LHCN-M2 (cell line): ENCODE data around the gene SOHLH1. TPM values are rescaled to one million over a fixed set of nuclear protein-coding genes. Genes with fewer than 3 reads are reported as not detected.
A peak's percentile ranks its signal among the peaks of the same experiment; 100 is the strongest.

Experiments
- DNase-seq: peaks from one replicate; pipeline ENCODE4 v3.0.0-alpha.2; 2012; ENCODE audit warnings: low read depth
- total RNA-seq: library from RNA; depleted of rRNA; stranded (reverse); fragments of >200 nt; gene quantifications from 2 replicates; pipeline ENCODE4 v1.2.3, GENCODE V29; 2014

Gene SOHLH1
- total RNA-seq, 1 experiment from 2014 or later = not detected

DNA sequence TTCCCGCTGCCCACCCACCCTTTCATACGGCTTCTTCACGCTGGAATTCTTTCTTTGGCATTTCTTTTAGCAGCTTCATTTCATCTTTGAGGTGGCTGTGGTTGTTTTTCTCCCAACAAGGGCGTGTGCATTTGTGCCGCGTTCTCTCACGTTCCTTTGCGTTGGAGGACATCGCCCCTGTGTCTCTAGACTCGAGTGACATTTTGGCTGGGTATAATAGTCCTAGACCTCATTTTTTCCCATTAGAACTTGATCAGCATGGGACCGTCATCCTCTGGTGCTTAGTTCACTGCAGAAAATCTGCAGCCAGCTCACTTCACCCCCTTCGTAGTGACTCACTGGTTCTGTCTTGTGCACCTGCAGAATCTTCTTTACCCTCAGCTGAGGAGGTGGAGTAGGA lies 32.2 kb upstream of the SOHLH1 start:
- DNase-seq = no peak

DNA sequence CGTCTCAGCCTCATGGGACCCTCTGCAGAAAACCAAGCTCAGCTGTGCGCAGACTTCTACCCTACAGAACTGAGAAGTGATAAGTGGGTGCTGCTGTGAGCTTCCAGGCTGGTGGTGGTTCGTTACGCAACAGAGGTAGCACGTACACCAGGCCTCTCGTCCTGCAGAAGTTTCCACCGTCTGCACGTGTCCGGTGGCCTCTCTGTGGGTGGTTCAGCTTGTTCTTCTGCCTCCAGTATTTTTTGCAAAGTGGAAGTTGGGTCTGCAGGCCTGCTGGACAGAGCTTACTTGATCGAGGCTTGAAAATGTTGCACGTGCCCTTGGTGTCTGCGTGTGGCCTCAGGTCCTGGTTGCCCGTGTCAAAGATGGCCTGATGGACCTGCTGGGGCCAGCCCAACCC lies 30.2 kb upstream of the SOHLH1 start:
- DNase-seq = no peak

DNA sequence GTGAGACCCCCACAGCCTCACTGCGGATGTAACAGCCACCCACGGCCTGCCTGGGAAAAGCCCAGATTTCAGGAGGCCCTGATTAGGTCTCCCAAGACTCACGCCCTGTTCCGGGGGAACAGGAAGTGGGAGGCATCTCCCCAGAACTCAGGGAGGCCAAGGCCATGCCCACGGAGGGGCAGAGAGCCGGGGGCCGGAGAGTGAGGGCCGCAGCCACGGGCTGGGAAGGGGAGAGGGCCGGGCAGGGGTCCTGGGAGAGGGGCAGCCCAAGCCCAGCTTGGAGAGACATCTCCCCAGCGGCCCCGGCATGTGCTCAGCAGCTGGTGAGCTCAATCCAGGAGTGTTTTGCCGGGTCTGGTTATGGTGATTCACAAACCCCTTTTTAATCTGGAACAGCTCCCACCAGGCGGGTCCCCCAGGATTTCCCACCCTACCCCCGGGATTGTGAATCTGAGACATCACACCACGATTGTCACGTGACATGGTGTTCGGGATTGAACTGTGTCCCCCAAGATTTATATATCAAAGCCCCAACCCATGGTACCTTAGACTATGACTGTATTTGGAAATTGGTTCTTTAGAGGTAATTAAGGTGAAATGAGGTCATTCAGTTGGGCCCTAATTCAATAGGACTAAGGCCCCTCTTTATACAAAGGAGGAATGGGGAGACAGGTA lies 29.3 kb upstream of the SOHLH1 start:
- no peak for DNase-seq

DNA sequence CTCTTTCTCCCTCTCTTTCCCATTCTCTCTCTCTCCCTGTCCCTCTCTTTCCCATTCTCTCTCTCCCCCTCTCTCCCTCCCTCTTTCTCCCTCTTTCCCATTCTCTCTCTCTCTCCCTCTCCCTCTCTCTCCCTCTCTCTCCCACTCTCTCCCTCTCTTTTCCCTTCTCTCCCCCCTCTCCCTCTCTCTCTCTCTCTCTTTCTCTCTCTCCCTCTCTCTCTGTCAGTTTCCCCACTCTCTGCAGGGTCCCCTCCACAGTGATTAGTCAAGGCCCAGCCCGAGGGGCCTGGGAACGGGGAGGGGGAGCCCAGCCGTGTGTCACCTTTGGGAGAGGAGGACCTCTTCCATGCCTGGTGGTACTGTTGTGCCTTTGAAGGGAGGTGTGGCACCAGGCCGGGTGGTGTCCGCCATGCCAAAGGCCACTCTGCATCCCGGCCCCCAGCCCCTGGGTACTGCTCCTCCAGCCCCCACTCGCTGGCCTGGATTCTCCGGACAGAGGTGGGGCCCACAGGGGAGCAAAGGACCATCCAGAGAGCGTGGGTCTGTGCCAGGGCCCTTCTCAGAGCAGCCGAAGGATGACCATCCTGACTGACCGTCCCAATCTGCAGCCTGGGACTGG lies 28.1 kb upstream of the SOHLH1 start:
- no peak for DNase-seq

DNA sequence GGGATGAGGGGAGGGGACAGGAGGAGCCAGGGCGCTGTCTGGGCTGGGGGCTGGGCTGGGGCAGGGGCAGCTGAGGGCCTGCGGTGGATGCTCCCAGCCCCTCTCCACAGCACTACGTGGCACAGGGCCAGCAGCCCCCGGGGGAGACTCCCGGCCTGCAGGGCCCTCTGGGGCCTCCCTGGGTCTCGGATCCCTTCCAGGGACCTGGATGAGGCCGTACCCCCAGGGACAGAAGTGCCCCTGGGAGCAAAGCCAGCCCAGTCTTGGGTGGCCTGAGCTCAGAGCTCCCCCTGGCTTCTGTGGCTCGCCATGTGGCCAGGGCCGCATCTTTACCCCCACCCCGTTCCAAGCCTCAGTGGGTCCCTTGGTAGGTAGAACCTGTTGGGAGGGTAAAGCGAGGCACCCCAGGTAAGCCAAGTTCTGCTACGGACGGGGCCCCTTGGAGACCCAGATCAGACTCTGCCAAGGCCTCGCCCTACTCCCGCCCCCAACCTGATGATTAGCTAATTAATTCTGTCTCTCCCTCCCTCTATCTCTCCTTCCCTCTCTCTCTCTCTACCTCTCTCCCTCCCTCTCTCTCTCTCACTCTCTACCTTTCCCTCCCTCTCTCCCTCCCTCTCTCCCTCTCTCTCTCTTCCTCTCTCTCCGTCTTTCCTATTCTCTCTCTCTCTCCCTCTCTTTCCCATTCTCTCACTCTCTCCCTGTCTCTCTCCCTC lies 27.0 kb upstream of the SOHLH1 start:
- no peak for DNase-seq

DNA sequence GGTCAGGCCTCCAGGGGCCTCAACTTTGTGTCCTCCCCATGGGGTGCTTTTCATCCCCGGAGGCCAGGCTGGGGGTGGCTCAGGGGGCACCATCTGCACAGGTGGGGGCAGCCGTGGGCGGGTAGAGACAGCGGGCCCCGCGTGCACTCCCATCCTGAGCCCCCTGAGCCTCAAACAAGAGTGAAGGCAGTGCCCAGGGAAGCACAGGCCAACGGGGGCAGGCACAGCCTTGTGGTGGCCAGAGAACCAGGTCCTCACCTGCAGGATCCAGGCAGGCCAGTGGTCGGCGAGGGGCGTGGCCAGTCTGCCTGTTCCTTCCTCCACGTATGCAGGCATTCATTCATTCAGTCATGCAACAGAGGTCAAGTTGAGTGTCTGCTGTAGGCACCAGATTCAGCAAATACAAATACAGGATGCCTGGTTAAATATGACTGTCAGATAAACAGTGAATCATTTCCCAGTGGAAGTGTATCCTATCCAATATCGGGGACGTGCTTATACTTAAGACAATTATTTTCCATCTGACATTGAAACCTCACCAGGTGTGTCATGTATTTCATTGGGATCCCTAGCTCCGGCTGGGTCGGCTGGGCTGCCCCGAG lies 25.0 kb upstream of the SOHLH1 start:
- DNase-seq = no peak

DNA sequence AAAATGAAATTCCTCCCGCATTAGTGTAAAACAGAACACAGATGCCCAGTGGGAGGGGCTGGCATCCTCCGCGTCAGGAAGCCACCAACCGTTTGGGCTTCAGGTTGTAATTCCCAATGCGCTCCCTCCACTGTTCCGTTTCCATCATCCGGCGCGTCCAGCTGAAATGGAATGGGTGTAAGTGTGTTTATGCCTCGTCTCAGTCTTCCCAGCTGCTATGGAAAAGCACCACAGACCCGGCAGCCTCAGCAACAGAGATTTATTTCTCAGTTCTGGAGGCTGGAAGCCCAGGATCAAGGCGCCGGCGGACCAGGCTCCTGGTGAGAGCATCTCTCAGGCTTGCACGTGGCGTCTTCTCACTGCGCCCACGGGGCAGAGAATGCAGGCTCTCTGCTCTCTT lies 23.1 kb upstream of the SOHLH1 start:
- DNase-seq = no peak

DNA sequence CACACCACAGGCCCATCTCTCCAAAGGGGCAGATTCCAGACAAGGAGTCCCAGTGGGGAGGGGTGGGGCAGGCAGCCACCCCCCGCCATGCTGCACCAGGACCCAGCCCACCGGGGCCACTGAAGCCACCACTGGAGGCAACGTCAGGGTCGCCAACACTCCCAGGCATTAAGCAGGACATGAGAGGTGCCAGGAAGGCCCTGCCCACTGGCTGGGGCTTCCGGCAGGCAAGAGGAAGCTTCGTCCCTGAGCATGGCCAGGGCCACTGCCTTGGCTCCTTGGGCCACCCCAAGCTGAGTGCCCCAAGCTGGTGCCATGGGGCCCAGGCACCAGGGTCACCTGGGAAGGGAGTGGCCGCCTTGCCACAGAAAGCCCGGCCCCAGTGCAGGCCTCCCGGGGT lies 20.2 kb upstream of the SOHLH1 start:
- no peak for DNase-seq

DNA sequence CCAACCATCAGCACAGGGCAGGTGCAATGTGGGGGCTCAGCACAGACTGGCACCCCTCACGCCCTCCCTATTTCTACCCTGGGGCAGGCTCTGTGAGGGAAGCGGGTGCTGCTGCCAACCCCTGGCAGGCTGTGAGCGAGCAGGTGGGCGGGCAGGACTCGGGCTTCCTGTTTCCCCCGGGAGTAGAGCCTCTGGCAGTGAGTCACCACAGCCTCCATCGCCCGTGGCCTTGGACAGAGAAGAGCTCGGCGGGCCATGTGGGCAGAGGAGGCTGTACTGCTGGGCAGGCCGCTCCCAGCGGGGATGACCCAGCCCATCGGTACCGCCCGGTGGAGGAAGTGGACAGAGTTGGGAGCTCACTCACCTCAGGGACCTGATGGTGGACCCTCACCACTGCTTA lies 19.3 kb upstream of the SOHLH1 start:
- peak; percentile 76 for DNase-seq

DNA sequence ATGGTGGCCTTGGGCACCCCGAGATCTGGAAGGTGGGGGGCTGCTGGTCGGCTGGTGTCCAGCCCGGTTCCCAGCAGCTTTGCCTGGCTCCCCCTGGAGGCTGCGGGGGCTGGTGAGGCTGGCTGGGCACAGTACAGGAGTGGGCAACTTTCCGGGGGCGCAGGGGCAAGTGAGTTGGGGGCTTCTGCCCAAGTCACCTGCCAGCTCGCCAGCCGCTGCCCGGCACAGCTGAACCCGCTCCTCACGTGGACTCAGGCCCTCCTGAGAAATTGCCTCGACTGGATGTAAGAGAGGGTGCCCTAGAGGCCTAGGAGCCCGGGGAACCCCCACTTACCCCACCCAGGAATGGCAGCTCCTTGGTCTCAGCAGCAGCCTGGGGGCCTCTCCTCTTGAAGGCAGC lies 18.1 kb upstream of the SOHLH1 start:
- no peak for DNase-seq

DNA sequence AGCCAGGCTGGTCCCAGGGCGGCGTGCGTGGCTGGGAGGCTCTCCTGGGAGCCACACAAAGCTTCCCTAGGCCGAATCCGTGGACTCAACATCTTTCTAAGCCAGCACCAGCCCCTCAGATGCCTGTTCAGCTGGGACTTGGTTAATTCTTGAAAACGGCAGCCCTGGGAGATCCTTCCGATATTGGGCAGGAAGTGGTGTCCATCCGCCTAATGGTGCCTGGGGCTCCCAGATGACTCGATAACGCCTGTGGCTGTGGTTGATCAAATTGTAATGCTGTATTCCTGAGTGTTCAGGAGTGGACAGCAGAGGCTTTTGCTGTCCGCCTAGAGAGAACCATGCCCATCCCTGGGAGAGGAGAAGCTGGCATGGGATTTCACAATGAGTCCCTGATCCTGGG lies 16.8 kb upstream of the SOHLH1 start:
- no peak for DNase-seq

DNA sequence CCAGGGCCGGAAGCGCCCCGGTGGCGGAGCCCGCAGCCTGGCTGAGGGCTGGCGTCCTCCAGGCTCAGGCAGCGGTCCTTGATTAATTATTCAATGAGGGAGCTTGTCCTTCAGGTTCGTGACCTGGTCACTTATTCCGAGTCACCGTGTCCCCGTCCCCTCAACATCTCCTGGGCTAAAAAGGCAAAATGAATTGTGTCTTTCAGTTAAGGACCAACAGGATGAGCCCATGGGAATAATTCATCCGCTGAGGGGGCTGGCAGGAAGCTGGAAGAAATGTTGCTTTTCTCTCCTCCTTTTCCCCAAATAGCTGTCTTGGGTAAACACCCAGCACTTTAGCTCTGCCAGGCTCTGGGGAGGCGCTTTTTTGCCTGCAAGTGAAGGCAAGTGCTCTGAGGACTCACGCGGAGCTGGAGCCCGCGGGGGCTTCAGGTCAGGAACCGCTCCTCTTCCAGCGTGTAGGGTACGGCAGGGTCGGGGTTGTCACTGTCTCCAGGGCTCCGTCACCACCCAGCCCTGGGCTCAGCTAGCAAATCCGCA lies 15.8 kb upstream of the SOHLH1 start:
- DNase-seq = no peak

DNA sequence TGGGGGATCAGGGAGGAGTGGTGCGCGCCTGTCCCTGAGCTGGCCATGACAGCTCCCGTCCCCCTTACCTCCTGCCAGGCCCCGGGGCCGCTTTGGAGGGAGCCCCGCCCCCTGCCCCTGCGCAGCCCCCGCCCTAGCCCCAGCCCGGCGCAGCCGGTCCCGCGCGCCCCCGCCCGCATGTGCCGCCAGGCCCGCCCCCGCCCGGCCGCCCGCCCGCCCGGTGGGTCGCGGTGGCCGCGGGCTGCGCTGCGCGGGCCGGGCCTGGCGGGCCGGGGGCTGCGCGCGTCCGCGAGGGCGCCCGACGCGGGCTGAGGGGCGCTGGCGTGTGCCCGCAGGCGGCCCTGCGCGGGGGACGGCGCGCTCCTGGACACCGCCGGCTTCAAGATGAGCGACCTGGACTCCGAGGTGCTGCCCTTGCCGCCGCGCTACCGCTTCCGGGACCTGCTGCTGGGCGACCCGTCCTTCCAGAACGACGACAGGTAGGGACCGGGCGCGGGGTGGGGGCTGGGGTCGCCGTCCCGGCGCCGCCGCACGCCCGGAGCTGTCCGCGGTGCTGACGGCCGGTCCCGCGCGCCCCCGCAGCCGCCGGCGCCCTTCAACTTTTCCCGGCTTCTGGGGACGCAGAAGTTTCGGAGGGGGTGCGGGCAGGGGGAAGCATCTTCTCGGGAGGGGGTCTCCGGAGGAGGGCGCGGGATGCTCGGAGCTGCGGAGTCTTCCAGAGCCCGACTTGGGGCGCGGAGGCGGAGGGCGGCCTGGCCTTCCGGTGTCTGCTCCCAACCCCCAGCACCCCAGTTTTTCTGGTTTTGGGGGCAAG lies 15.2 kb upstream of the SOHLH1 start:
- no peak for DNase-seq

DNA sequence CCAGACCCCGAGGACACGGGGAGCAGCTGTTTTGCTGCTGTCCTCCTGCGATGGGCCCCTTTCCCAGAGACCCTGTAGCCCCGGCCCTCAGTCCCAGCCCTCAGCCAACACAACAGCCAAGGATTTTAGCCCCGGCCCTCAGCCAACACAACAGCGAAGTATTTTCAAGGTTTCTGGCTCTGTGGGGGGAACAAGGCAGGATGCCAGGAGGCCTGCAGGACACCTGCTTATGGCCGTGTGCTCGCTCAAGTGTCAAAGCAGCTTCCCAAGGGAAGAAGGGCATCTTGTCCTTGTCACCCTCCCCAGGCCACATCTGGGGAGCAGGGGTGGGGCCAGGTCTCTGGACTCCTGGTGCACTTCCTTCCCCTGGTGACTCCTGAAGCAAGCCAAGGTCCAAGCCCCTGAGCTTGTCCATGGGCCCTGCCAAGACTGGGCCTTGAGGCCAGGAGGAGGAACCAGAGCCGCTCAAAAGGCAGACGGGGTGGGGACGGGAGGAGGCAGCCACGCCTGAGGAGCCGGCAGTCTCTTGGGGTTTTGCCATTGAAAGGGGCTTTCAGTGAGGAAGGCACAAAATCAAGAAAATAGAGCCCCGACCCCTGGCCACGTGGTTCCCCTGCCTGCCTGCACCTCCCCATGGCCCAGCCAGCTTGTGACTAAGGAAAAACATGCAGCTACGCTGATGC lies 13.5 kb upstream of the SOHLH1 start:
- no peak for DNase-seq

DNA sequence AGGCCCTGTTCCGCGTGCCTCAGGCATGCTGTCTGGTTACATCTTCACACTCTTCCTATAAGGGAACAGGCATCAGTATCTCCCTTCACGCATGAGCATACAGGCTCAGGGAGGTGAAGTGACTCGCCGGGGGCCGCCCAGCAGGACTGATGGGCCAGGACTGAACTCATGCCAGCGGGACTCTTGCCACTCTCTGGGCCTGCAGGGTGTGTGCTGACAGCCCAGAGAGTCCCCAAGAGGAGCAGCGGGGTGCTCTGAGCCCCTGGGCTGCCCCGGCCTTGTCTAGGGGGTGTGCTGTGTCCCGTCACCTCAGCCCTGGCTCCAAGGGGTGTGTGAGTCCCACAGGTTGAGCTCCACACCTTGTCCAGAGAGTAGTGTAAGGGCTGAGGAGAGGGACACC lies 12.6 kb upstream of the SOHLH1 start:
- no peak for DNase-seq

DNA sequence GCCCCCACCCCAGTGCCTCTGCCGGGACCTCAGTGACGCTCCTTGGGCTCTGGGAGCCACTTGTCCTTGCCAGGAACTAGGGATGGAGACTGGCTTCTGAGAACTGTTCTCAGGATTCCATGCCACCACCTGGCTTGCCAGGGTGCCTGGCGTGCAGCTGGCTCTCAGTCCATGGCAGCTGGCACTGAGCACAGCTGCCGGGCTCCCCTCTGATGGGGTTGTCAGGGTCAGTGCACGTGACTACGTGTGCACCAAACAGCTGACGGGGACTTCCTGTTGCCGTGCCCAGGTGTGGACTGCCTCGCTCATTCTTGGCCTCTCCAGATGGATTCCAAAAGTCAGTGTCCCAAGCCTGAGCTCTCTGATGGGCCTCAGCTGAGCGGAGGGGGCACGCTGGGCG lies 12.1 kb upstream of the SOHLH1 start:
- DNase-seq = peak; percentile 15

DNA sequence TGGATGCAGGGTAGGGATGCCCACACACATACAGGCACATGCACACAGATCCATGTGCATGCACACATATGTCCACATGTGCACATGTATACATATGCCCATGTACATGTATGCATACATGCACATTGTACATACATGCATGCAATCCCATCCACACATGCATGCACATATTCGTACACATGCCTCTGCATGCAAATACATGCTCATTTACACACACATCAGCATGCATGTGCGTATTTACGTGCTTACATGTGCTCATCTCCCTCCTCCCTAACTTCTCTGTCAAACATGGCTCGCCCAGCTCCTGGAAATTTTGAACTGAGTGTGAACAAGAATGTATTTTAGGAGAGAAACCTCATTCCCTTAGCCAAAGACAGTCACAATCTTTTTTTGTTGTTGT lies 8.9 kb upstream of the SOHLH1 start:
- DNase-seq = no peak

DNA sequence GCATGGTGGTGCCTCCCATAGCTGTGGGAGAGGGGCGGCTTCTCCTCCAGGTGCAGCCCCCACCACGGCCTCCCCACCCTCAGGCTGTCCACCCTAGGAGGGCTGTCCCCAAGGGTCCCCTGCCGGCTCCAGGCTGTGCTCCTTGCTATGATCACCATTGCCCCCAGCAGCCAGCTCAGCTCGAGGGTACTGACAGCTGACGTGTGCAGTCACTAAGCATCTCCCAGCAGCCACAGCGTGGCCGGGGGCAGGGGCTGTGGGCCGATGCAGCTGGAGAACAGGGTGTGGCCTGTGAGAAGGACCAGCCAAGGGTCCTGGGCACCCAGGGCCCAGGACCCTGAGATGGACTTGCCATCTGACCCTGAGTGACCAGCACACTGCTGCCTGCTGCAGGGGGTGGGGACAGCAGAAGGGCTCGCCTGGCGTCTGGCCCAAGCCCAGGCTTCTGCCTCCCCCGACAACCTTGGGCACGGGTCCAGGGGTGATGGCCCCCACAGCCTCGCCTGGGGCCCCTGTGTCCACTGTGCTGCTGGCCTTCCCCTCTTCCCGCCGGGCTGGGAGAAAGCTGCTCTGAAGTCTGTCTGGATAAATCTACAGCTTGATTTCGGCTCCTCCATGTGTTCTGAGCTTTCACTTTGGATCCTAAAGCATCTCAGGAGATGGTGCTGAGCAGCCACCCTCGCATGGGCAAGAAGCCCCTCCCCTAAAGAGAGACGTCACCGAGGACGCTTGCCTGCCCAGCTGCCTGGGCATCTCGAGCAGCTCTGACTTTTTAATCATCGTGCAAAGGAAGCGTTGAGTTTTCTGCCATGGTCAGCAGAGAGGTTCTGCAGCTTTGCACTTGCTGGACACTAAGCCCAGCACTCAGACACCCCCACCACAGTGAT lies 8.2 kb upstream of the SOHLH1 start:
- DNase-seq = peak; percentile 53

DNA sequence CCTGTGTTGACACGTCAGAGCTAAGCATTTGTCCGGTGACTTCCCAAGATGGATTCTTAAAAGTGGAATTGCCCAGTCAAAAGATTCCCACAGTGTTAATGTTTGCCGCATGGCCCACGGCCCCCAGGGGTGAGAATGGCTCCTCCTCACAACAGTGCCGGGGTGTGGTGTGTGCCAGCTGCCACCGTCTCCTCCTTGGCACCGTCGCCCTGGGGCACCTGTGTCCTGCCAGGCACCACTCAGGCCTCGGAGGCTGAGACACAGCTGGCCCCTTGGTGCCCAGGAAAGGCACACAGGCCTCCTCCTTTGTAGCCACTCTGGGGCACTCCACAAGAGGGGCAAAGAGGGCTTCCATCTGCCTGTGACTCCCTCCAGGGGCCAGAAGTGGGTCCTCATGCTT lies 7.0 kb upstream of the SOHLH1 start:
- DNase-seq = no peak

DNA sequence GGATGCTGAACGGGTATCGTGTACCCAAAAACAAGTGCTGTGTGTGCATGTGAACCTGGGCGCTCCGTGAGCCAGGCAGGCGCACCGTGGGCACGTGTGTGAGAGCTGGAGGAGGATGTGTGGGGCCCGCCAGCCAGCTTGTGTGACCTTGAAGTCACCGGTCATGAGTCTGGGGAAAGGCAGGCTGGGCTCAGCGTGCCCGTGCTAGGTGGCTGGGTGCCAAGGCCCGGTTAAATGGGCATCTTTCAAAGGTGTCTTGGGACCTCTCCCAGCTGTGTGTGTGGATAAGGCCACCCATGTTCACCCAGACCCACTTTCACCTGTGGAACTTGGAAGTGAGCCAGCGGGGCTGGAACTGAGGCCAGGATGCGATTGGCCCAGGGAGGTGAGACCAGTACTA lies 6.1 kb upstream of the SOHLH1 start:
- no peak for DNase-seq
